NB4 (cell line): Measurements from ENCODE around the gene GRM7.

Source experiments
- CTCF ChIP-seq: IDR thresholded peaks from one replicate; pipeline ENCODE4 v1.5.1; 2012; ENCODE audit warnings: low read depth, low read length
- MAX ChIP-seq: IDR thresholded peaks from 2 replicates; pipeline ENCODE4 v1.6.1; 2011; ENCODE audit warnings: low read depth, low read length
- MYC ChIP-seq: IDR thresholded peaks from 2 replicates; pipeline ENCODE4 v1.6.1; 2011; ENCODE audit warnings: low read depth, low read length
- POLR2A ChIP-seq: IDR thresholded peaks from 2 replicates; pipeline ENCODE4 v1.6.1; 2011; ENCODE audit warnings: mild to moderate bottlenecking; ENCODE audit not compliant: insufficient read length; ENCODE audit errors: extremely low read depth

- TF ChIP-seq CTCF (no peak), POLR2A (no peak), MAX (no peak), MYC (no peak)
Observed at GRCh38 chr3:7112523-7113056, 251.7 kb downstream of the GRM7 start.
